Measurements from ENCODE around the gene APOL1. TPM values are rescaled to one million over a fixed set of nuclear protein-coding genes. Genes with fewer than 3 reads are reported as not detected.
A peak's percentile ranks its signal among the peaks of the same experiment; 100 is the strongest.
"Not testable (repeated sequence)": the region's sequence is repeated elsewhere in the genome, so short reads cannot be mapped to it uniquely, and the experiment has no call there.

APOL1 gene
- total and polyA plus RNA-seq, 9 donors: 11.4 to 75.9 (median 34.4) TPM

GRCh38 chr22:36267896-36268485 lies 15.1 kb downstream of the APOL1 start:
- Histone ChIP-seq H3K27ac (no peak overlapping the region), H3K36me3 (no peaks in the 10 kb centered on the region), H3K4me1 (ENCODE audit: insufficient read depth) (peaks cover 3% of the 10 kb centered on the region), H3K9me3 (no peaks in the 10 kb centered on the region), H3K27me3 (no peaks in the 10 kb centered on the region), H3K4me3 (no peak overlapping the region)
- intact Hi-C loops (cut with DNase I): no loop called here
- DNase-seq: no peak
- TF ChIP-seq CTCF (IDR thresholded peaks at IDR 0.05) (no peak), EP300 (IDR thresholded peaks at IDR 0.05) (no peak), POLR2A (IDR thresholded peaks at IDR 0.05) (no peak)
- 92 to 93% (median 92%) methylated on average over 11 of the region's 11 CpGs for WGBS, 3 donors

GRCh38 chr22:36271231-36271630 lies 18.3 kb downstream of the APOL1 start:
- WGBS, 3 donors: 69 to 70% (median 70%) methylated on average over 7 of the region's 7 CpGs
- H3K27ac ChIP-seq; H3K27me3 ChIP-seq; DNase-seq; H3K4me3 ChIP-seq; H3K9me3 ChIP-seq; H3K36me3 ChIP-seq; intact Hi-C loops (cut with DNase I); H3K4me1 ChIP-seq (ENCODE audit: insufficient read depth): not testable (repeated sequence)

GRCh38 chr22:36271951-36272350 lies 19.0 kb downstream of the APOL1 start:
- DNase-seq; intact Hi-C loops (cut with DNase I): not testable (repeated sequence)

GRCh38 chr22:36274531-36274930 lies 21.6 kb downstream of the APOL1 start:
- 84 to 88% (median 87%) methylated on average over 5 of the region's 5 CpGs for WGBS, 3 donors
- intact Hi-C loops (cut with DNase I): no loop called here
- H3K27me3 ChIP-seq: no peaks in the 10 kb centered on the region

More at GRCh38 chr22:36271951-36272350, 19.0 kb downstream of the APOL1 start:
- H3K27me3 ChIP-seq; H3K36me3 ChIP-seq; H3K27ac ChIP-seq; H3K4me1 ChIP-seq (ENCODE audit: insufficient read depth); H3K9me3 ChIP-seq; H3K4me3 ChIP-seq: not testable (repeated sequence)
- 82 to 88% (median 88%) methylated on average over 5 of the region's 5 CpGs for WGBS, 3 donors

GRCh38 chr22:36277482-36278291 lies 24.8 kb downstream of the APOL1 start:
- Histone ChIP-seq H3K4me3 (no peak overlapping the region), H3K9me3 (no peaks in the 10 kb centered on the region), H3K27me3 (no peaks in the 10 kb centered on the region), H3K4me1 (ENCODE audit: insufficient read depth) (no peaks in the 10 kb centered on the region), H3K36me3 (no peaks in the 10 kb centered on the region), H3K27ac (no peak overlapping the region)
- peak in 4 of 5 donors; percentile 57 to 74 (median 66) for DNase-seq
- no peak for TF ChIP-seq EP300 (IDR thresholded peaks at IDR 0.05)
- peak; percentile 52 to 76 (median 63) for TF ChIP-seq CTCF (IDR thresholded peaks at IDR 0.05)
- intact Hi-C loops (cut with DNase I): no loop called here
- 26 to 31% (median 28%) methylated on average over 18 of the region's 18 CpGs for WGBS, 3 donors

More at GRCh38 chr22:36274531-36274930, 21.6 kb downstream of the APOL1 start:
- H3K27ac ChIP-seq: no peak overlapping the region
- H3K4me1 ChIP-seq (ENCODE audit: insufficient read depth): no peaks in the 10 kb centered on the region
- no peaks in the 10 kb centered on the region for H3K36me3 ChIP-seq
- no peaks in the 10 kb centered on the region for H3K9me3 ChIP-seq
- TF ChIP-seq POLR2A (IDR thresholded peaks at IDR 0.05) (no peak), EP300 (IDR thresholded peaks at IDR 0.05) (no peak), CTCF (IDR thresholded peaks at IDR 0.05) (no peak)
- no peak for DNase-seq
- no peak overlapping the region for H3K4me3 ChIP-seq
